EL (cell line): Measurements from ENCODE around the gene PHKG1.
"Not testable (repeated sequence)": the region's sequence is repeated elsewhere in the genome, so short reads cannot be mapped to it uniquely, and the experiment has no call there.

ENCODE experiments used
- DNase-seq: peaks from one replicate; pipeline ENCODE4 v3.0.0-alpha.2; 2016

The PHKG1 gene

DNA sequence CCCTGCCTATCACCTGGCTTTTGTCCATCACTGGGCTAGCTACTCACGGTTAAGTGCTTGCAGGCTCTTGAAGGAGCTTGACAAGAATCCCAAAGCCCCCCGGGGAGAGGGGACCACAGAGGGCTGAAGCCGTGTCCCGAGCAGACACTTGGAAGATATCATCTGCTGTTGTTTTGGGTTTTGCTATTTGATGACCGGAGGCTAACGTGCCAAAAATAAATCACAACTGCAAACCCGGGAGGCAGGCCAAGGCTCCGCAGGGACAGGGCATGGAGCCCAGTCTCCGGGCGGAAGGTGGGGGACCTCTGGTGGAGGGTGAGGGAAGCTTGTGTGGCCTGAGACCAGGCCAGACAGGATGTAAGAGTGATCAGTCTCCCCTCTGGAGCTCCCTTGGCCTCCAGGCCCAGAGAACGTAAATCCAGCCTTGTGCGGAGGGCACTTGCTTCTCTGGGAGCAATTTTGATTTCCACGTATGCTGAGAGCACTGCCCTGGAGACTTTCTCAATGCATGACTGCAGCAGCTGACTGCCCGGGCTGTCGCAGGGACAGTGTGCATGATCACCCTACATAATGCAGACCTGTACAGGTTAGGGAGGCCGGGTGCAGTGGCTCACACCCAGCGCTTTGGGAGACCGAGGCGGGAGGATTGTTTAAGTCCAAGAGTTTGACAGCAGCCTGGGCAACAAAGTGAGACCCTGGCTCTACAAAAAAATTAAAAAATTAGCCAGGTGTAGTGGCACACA, at the start of gene PHKG1:
TSS of gene PHKG1 (minus strand) at position 164 of the 743 bp plus-strand sequence. CDS start 4,011 bp downstream, outside the sequence.
- DNase-seq, result peak; percentile 83

DNA sequence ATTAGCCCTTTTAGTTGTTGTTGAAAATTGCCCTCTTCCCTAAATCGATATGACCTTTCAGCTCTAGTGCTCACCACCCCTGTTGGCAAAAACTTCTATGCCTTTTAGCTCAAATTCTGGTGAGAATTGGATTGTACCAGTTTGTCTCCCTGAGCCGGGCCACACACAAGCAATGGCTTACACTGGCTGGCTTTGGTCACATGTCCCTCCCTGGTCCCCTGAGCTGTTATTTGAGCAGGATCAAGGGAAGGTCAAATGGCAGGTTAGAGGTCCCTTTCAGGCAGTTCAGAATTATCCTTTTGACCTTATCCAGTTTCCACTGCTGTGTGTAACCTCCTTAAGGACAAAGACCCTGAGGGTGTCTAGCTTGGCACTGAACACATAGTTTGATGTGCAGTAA, 38.3 kb upstream of the PHKG1 start:
- DNase-seq, result not testable (repeated sequence)

DNA sequence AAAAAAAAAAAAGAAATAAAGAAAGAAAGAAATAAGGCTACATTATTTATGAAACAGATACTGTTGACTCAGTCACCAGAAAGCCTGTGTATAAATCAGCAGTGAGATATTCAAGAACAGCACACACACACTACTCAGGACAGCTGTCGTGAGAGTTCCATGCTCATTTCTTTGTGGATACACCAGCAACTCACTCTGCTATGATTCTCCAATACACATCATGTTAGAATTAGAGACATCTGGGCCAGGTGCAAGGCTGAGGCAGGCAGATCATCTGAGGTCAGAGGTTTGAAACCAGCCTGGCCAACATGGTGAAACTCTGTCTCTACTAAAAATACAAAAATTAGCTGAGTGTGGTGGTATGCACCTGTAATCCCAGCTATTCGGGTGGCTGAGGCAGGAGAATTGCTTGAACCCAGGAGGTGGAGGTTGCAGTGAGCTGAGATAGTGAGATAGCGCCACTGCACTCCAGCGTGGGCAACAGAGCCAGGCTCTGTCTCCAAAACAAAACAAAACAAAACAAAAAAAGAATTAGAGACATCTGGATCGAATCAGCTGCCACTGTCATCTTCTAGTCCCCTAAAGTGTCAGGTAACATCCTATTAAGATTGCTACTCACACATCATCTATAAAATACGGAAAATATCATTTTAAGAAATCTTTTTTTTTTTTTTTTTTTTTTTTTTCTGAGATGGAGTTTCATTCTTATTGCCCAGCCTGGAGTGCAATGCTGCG, 34.7 kb upstream of the PHKG1 start:
- no peak for DNase-seq

DNA sequence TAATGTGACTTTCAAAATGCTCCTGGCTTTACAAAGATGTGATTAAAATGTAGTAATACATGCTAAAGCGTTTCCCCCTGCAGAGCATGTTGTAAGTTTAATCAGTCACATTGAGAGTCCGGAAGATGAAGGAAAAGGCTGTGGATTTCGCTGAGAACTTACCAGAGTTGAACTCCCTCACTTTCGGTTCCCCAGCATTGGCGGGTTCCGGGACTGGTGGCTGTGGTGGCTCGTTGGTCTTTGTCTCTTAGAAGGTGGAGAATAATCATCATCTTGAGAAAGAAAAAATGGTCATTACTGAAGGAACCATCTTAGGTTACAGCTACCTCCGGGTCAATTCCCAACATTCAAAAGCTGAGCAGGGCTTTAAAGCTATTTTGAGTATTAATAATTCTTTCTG, 33.1 kb upstream of the PHKG1 start:
- no peak for DNase-seq

DNA sequence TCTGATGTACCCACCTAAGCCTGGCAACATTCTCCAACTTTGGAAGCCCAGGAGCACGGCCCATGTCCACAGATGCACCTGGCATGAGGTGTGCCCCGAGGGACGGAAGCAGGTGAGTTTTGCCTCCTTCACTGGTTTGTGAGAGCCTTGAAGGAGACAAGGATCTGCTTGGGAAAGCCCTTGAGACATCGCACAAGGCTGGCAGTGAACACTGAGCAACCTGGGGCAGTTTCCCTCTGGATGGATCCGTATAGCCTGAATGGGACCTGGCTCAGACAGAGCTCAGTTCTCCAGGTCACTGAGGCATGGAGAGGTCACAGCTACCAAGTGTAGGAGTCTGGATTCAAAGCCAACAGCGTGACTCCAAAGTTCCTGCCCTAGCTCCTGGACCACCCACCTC, 32.2 kb upstream of the PHKG1 start:
- no peak for DNase-seq

DNA sequence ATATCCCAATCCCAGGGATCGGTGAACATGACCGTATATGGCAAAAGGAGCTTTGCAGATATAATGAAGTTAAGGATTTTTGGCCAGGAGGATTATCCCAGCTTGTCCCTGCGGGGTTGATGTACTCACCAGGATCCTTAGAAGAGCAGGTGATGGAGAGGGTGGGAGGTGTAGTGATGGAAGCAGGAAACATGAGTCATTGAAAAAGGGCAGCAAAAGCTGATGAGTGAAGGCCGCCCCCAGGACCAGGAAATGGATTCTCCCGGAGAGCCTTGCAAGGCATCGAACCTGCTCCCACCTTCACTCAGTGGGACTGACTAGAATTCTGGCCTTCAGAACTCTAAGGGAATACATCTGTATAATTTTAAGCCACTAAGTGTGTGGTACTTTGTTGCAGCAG, 28.7 kb upstream of the PHKG1 start:
- no peak for DNase-seq

DNA sequence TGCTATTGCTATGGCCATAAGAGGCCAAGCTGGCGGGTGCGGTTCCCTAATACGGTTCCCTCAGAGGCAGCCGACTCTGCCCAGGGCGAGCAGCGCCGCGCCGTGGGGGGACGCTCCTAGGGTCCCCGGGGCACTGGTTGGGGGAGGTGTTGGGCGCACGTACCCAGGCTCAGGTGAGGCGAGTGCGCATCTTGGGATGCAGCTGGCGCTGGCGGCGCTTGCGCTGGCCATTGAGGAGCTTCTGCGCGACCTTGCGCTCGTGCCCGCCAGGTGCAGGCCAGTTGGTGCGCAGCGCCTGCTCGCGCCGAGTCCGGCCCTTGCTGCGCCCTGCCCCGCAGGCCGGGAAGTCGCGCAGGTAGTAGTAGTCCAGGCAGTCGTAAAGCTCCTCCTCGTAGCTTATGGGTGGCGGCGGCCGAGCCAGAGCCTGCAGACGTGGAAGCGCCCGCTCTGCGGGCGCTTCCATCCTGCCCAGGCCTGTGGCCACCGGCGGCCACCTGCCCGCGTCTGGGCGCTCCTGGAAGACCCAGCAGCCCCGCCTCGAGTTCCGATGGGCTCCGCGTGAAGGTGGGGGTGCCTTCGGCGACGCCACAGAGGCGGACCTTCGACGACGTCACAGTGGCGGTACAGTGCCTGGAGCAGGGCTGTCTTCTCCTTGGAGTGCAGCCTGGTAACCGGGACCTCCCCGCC, 23.2 kb upstream of the PHKG1 start, which contains the start of gene NUPR2:
TSS of gene NUPR2 (minus strand) at position 566 of the 687 bp plus-strand sequence. CDS start at position 463, 103 bp downstream.
- no peak for DNase-seq

DNA sequence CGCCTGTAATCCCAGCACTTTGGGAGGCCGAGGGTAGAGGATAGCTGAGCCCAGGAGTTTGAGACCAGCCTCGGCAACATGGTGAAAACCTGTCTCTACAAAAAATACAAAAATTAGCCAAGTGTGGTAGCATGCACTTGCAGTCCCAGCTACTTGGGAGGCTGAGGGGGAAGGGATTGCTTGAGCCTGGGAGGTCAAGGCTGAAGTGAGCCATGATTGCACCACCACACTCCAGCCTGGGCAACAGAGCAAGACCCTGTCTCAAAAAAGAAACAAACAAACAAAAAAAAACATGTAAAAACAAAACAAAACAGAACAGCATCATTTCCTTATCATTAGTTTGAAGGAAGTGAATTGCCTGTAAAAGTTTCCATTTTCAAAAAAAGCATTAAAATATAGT, 19.5 kb upstream of the PHKG1 start:
- DNase-seq, result not testable (repeated sequence)

DNA sequence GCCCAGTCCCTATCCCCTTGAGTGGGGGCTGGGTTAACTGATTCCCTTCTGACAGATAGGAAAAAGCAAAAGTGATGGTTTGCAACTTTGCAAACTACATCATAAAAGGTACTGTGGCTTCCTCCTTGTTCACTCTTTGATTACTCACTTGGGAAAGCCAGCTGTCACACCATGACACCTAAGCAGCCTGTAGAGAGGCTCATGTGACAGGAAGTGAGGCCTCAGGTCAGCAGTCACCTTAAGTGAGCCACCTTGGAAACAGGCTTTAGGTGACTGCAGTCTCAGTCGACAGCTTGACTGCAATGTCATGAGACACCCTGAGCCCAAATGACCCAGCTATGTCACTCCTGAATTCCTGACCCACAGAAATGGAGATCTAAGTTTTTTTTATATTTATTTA, 17.9 kb upstream of the PHKG1 start:
- DNase-seq, result no peak

DNA sequence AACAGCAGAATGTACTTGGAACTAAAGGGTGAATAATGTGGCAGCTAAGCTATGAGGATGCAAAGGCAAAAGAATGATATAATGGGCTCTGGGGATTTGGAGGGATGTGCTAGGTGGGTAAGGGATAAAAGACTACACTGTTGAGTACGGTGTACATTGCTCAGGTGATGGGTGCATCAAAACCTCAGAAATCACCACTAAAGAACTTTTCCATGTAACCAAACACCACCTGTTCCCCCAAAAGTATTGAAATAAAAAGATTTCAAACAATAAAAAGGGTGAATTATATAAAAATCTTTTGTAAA, 15.2 kb upstream of the PHKG1 start:
- no peak for DNase-seq

DNA sequence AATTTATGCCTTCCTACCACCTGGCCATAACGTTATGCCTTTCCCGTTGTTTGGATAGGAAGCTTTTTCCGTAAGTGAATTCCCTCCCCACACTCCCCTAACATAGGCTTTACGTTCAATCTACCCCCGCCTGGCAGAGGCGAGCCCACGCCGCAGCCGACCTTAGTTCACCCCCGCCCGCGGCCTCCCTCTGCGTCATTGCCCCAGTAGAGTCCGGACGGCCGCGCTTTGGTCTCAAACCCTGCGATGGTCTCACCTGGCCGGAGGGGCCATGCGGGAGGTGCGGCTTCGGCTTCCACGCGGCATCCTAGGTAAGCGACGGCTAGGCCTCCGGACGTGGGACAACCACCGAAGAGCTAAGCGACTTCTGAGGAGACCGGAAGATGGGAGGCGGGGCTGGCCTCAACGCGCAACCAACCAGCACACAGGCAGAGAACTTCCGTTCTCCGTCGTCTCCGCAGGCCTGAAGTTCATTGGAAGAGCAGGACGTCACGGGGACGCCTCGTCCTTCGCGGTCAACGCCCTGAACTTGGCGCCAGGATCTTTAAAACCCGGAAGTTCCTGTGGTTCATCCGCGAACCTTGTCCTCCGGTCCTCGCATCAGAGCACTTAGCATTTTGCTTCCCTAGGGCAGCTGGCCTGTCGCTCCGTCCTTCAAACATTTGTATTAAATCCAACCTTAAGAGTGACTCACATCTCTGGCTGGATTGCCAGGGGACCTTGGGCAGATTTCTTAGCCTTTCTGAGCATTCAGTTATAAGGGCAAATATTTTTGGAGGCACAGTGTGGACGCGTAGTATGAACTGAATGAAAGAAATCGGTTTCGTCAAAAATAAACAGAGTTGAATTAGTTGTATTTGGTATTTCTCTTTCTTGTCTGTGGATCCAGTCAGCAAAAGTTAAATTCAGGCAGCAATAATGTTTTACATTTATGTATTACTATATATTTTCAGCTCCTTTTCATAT, 13.6 kb upstream of the PHKG1 start, which contains the start of gene CHCHD2:
TSS of gene CHCHD2 (minus strand) at position 369 of the 966 bp plus-strand sequence. CDS start at position 306, 63 bp downstream.
- peak; percentile 99 for DNase-seq

DNA sequence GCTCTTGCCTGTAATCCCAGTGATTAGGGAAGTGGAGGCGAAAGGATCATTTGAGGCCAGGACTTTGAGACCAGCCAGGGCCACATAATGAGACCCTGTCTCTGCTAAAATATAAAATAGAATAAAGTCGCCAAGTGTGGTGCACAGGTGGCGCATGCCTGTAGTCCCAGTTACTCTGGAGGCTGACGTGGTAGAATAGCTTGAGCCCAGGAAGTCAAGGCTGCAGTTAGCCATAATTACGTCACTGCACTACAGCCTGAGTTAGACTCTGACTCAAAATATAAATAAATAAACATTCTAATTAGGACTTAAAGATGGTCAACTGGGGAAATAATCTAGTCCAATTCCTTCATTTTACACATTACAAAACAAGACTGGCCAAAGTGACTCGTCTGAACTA, 12.8 kb upstream of the PHKG1 start:
- DNase-seq, result peak; percentile 79

DNA sequence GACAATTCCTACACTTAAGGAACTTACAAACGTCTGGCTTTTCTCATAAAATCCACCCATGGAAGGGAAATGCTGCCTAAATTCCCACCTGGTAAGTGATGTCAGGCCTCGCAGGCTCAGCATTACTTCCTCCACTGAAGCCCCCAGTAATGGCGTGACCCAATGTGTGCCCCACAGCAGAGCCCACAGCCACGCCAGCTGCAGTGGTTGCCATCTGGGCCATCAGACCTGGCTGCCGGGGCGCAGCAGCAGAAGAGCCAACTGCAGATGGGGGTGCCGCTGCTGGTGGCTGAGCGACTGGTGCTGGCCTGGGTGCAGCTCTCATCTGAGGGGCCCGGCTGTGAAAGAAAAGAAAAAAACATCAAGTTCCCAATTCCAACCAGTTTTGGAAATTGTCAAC, 11.4 kb upstream of the PHKG1 start:
- not testable (repeated sequence) for DNase-seq

DNA sequence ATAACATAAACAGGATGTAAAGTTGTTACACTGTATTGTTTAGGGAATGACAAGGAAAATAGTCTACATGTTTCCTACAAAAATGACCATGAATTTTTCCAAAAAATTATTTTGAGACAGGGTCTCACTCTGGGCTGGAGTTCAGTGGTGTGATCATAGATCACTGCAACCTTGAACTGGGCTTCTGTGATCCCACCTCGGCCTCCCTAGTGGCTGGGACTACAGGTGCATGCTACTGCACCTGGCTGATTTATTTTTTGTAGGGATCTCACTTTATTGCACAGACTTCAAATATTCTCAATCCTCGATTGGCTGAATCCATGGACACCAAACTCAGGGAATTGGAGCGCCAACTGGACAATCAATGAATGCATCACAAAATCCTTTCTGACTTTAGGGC, 6.9 kb upstream of the PHKG1 start:
- no peak for DNase-seq

DNA sequence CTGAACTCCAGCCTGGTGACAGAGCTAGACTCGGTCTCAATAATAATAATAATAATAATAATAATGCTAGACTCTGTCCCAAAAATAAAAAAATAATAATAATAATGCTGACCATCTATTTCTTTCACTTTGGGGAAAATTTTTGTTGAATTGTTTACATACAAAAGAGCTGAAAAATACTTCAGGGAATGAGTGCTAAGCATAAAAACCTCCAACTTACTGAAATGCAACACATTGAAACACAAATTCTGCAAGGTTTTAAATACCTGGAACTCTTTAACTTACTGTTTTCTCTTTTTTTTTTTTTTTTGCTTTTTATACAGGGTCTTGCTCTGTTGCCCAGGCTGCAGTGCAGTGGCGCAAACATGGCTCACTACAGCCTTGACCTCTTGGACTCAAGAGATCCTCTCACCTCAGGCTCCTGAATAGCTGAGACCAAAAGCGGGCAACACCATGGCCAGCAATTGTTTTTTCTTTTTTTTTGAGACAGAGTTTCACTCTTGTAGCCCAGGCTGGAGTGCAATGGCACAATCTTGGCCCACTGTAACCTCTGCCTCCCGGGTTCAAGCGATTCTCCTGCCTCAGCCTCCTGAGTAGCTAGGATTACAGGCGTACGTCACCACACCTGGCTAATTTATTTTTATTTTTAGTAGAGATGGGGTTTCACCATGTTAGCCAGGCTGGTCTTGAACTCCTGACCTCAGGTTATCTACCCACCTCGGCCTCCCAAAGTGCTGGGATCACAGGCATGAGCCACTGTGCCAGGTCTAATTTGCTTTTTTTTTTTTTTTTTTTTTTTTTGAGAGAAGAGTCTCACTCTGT, 5.6 kb upstream of the PHKG1 start:
- DNase-seq, result not testable (repeated sequence)

DNA sequence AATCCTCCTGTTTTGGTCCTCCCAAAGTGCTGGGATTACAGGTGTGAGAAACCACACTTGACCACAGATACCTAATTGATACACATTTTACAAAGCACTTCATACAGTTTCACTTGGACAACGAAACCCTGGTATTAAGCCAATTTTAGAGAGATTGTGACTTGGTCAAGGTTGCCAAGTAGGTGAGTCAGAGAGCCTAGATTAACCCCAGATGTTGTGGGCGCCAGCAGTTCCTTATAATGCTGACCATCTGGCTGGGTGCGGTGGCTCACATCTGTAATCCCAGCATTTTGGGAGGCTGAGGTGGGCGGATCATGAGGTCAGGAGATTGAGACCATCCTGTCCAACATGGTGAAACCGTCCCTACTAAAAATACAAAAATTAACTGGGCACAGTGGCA, 4.9 kb upstream of the PHKG1 start:
- DNase-seq, result peak; percentile 80

DNA sequence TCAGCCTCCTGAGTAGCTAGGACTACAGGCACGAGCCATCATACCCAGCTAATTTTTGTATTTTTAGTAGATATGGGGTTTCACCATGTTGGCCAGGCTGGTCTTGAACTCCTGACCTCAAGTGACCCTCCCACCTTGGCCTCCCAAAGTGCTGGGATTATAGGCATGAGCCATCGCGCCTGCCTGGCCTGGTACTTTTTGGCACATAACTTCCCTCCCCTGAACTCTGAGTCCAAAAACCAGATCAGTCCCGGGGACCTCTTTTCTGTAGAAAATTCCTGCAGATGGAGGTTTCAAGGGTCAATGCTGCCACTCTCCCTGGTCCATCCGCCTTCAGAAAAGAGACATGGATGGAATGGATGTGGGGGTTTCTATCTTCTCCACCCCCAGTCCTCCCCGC, 364 bp downstream of the PHKG1 start:
- not testable (repeated sequence) for DNase-seq

DNA sequence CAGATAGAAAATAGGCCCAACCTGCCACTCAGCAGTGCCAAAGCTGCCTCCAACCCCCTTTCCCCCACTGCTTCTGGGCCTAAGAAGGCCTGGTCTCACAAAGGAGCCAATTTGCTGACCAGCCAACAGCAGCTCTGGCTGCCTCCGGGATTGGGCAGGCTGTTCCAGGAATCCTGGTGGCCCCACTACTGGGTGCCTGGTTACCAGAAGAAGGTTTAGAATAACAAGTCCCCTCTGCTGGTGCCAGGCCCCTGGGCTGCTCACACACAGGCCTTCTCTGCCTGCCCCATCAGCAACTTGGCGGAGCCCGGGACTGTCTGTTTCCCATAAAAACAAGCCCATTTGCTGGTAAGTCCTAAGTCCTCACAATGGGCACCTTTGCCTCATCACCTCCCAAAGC, 1.2 kb downstream of the PHKG1 start:
- no peak for DNase-seq

DNA sequence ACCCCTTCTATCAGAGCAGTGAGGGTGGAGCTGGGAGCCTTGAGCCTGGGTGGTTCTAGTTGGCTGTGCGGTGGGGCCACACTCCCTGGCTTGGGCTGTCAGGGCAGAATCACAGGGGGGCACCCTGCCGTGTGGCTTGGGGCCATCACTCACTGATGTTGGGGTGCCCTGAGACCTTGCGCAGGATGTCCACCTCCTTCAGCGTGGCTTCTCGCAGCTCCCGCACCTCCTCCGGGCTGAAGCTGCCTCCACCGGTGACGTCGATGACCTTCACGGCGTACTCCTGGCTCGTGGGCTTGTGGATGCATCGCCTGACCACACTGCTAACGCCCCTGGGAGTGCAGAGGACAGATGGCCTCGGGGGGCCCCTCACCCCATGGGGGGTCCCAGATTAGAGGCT, 5.3 kb downstream of the PHKG1 start:
- DNase-seq, result no peak

DNA sequence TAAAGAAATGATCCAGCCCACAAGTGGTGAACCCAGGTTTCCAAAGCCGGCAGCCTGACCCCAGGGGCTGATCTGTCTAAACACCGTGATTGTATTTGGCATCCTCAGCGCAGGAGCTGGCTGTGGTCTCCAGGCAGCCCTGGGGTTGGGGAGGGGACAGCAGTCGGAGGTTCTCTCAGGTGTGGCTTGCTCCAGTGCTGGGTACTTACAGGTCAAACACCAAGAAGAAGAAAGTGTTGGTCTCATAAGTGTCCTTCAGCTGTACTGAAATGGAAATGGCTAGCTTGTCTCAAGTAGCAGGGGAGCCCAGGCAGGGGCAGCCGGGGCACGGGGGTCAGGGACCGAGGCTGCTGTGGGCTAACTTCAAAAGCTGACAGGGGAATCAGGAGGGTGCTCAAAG, 6.0 kb downstream of the PHKG1 start:
- DNase-seq, result no peak

DNA sequence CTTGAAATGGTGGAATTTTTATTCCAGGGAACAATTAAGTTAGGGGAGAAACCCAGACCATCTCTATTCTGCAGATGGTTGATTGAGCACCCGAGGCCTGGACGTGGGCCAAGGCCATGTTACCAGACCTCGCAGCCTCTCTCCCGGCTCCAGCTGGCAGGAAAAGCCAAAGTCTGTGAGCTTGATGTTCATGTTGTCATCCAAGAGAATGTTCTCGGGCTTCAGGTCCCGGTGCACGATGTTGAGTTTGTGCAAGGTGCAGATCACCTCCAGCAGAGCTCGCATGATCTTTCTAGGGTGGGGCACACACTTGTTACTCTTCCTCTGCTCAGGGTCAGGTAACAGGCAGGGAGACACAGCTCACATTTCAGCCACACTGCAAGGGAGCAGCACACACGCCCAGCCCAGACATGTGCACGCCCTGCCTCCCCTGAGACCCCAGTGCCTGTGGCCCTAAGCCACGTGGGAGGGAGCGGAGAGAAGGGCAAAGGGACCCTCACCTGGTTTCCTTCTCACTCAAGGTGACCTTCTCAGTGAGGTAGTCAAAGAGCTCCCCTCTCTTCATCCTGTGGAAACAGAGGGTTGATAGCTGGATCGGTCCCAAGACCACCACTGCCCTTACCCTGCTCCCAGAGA, 9.5 kb downstream of the PHKG1 start:
- no peak for DNase-seq
